GM21381 (cell line): ENCODE measurements around the gene AVPI1.
A peak's percentile ranks its signal among the peaks of the same experiment; 100 is the strongest.
"Not testable (repeated sequence)": the region's sequence is repeated elsewhere in the genome, so short reads cannot be mapped to it uniquely, and the experiment has no call there.

ENCODE experiments used
- ATAC-seq: cut with Tn5 transposase; IDR thresholded peaks from one replicate; pipeline ENCODE4 v1.9.1; 2021; ENCODE audit warnings: mild to moderate bottlenecking, moderate library complexity; ENCODE audit not compliant: unreplicated experiment

The AVPI1 gene

GRCh38 chr10:97642471-97643159 lies 44.4 kb downstream of the AVPI1 start:
- not testable (repeated sequence) for ATAC-seq

- ATAC-seq: peak; percentile 1
Measured at GRCh38 chr10:97640868-97641811, 45.9 kb downstream of the AVPI1 start.

GRCh38 chr10:97640174-97640867 lies 46.7 kb downstream of the AVPI1 start, which contains the start of gene PI4K2A:
Gene PI4K2A (plus strand): TSS chr10:97640671. CDS start chr10:97640743, 72 bp downstream.
- peak; percentile 97 for ATAC-seq

GRCh38 chr10:97639090-97639489 lies 48.0 kb downstream of the AVPI1 start:
- not testable (repeated sequence) for ATAC-seq

- no peak for ATAC-seq
Measured at GRCh38 chr10:97635577-97635976, 51.5 kb downstream of the AVPI1 start.

GRCh38 chr10:97633921-97634320 lies 53.1 kb downstream of the AVPI1 start:
- ATAC-seq: no peak

GRCh38 chr10:97632949-97633884 lies 53.8 kb downstream of the AVPI1 start, which contains the start of gene MORN4:
Gene MORN4 (minus strand): TSS chr10:97633500. CDS start chr10:97619653, 13,847 bp downstream.
- ATAC-seq: peak; percentile 99

- no peak for ATAC-seq
Measured at GRCh38 chr10:97631098-97631497, 55.9 kb downstream of the AVPI1 start.

GRCh38 chr10:97629289-97629688 lies 57.8 kb downstream of the AVPI1 start:
- ATAC-seq: no peak

GRCh38 chr10:97628228-97628627 lies 58.8 kb downstream of the AVPI1 start:
- no peak for ATAC-seq

- no peak for ATAC-seq
Measured at GRCh38 chr10:97627731-97628130, 59.3 kb downstream of the AVPI1 start.
